HepG2 (cell line): ENCODE measurements around the gene CABP4. TPM values are rescaled to one million over a fixed set of nuclear protein-coding genes. Genes with fewer than 3 reads are reported as not detected.

ENCODE experiments used
- ARNTL ChIP-seq: sonication (generic); formaldehyde crosslinking; IDR thresholded peaks from 2 replicates; pipeline ENCODE4 v1.4.0; 2020; ENCODE audit warnings: mild to moderate bottlenecking, missing genetic modification reagents
- CCAR2 ChIP-seq: fragments of 200-400 bp; formaldehyde crosslinking; optimal IDR thresholded peaks from 2 replicates; pipeline ENCODE3; 2018; ENCODE audit warnings: low read depth, mild to moderate bottlenecking, low read length, moderate library complexity
- HOXA3 ChIP-seq: sonication (generic); formaldehyde crosslinking; IDR thresholded peaks from 2 replicates; pipeline ENCODE4 v1.5.0; 2020; ENCODE audit warnings: missing genetic modification reagents
- NBN ChIP-seq: fragments of 450-650 bp; conservative IDR thresholded peaks from 2 replicates; pipeline ENCODE4 v1.6.1; 2017
- NR2F2 ChIP-seq: IDR thresholded peaks from 2 replicates; pipeline ENCODE4 v1.6.1; 2012; ENCODE audit warnings: low read depth, inconsistent platforms, borderline replicate concordance
- TMF1 ChIP-seq: sonication (generic); formaldehyde crosslinking; IDR thresholded peaks from 2 replicates; pipeline ENCODE4 v1.8.1; 2022; ENCODE audit warnings: low read depth, missing genetic modification reagents
- ZBTB3 ChIP-seq: sonication (generic); formaldehyde crosslinking; IDR thresholded peaks from 2 replicates; pipeline ENCODE4 v1.4.0; 2020; ENCODE audit warnings: low read depth, mild to moderate bottlenecking, moderate library complexity, missing genetic modification reagents, borderline replicate concordance
- ZNF138 ChIP-seq: sonication (generic); formaldehyde crosslinking; IDR thresholded peaks from 2 replicates; pipeline ENCODE4 v1.5.0; 2020; ENCODE audit warnings: mild to moderate bottlenecking, low read depth, missing genetic modification reagents
- ZNF552 ChIP-seq: sonication (generic); formaldehyde crosslinking; IDR thresholded peaks from 2 replicates; pipeline ENCODE4 v1.9.0; 2022; ENCODE audit warnings: missing genetic modification reagents, mild to moderate bottlenecking, borderline replicate concordance
- ZNF777 ChIP-seq: sonication (generic); formaldehyde crosslinking; IDR thresholded peaks from 2 replicates; pipeline ENCODE4 v1.4.0; 2020; ENCODE audit warnings: missing genetic modification reagents
- polyA plus RNA-seq, 8 experiments: library from polyadenylated mRNA; depleted of rRNA in 3 of 8; stranded (reverse) in 7 of 8; unstranded in 1 of 8; fragments of >200 nt; fragmentation: Illumina TruSeq in 4 of 8; extraction: Trizol in 4 of 8; gene quantifications; 2 replicates each; pipeline versions ENCODE4 v1.2.1 to v1.2.3, GENCODE V29; 2011 to 2016; ENCODE audit warnings: low read depth in 4 of 8, missing spikeins in 1 of 8, mixed read lengths in 1 of 8; ENCODE audit not compliant: insufficient read depth in 1 of 8
- total RNA-seq, 5 experiments: library from RNA; depleted of rRNA; stranded (reverse); fragments of >200 nt; fragmentation: Illumina TruSeq; extraction: Trizol; gene quantifications; 2 replicates each; pipeline ENCODE4 v1.2.3, GENCODE V29; 2016; ENCODE audit warnings: low read depth in 1 of 5
- TF ChIP-seq, protein P1 (sequence below): sonication (generic); formaldehyde crosslinking; IDR thresholded peaks from 2 replicates; pipeline ENCODE4 v1.5.1; 2020; ENCODE audit warnings: mild to moderate bottlenecking, missing genetic modification reagents, moderate library complexity
- TF ChIP-seq, protein P2 (sequence below): sonication (generic); formaldehyde crosslinking; IDR thresholded peaks from 2 replicates; pipeline ENCODE4 v1.4.0; 2020; ENCODE audit warnings: missing genetic modification reagents
- TF ChIP-seq, protein P3 (sequence below): sonication (generic); formaldehyde crosslinking; IDR thresholded peaks from 2 replicates; pipeline ENCODE4 v1.8.0; 2023; ENCODE audit warnings: mild to moderate bottlenecking, missing genetic modification reagents
- TF ChIP-seq, protein P4 (sequence below): fragments of 450-650 bp; IDR thresholded peaks from 2 replicates; pipeline ENCODE4 v1.6.1; 2016
- TF ChIP-seq, protein P5 (sequence below): sonication (generic); formaldehyde crosslinking; IDR thresholded peaks from 2 replicates; pipeline ENCODE4; 2020; ENCODE audit warnings: missing genetic modification reagents, mild to moderate bottlenecking, borderline replicate concordance
- TF ChIP-seq, protein P6 (sequence below): sonication (generic); formaldehyde crosslinking; IDR thresholded peaks from 2 replicates; pipeline ENCODE4 v1.8.1; 2023; ENCODE audit warnings: mild to moderate bottlenecking, missing genetic modification reagents

CABP4 gene
- total and polyA plus RNA-seq, 2 of the 13 experiments (the other 11 are each of a cell fraction or from before 2014, with no cell fraction given) = not detected

DNA sequence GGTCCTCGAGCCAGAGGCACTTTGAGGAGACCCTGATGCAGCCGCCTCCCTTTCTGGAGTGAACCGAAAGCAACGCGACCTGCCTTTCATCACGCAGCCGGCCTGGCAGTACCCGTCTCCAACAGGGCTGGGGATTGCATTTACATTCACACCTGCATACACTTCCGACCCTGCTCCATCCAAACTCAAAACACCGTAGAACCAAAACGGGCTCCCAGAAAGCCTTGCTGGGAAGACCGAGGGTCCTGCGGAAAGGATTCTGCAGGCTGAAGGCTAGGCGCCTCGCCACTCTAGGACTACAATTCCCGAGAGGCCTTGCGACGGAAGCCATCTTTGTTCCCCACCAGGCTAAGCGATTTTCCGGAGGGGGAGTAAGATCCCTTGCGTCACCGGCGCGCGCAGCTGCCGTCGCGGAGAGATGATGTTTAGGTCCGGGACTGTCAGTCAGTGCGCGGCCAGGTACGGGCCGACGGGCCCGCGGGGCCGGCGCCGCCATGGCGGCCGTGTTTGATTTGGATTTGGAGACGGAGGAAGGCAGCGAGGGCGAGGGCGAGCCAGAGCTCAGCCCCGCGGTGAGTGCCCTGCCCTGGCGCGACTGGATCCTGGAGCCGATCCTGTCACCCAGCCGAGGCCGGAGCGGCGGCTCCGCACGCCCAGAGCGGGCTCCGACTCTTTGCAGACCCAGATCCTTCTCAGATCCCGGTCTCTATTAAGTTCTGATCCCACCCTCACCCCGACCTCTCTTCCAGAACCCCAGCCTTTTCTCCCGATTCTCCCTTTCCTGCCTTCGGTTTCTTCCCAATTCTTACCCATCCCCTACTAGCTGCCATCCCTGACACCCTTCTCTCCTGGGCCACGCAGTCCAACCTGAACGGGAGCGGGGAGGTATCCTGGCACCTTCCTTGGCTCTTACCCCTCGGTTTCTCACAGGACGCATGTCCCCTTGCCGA, 26.8 kb upstream of the CABP4 start, which contains the start of gene RPS6KB2 (continued):
- TF ChIP-seq, protein P1, sequence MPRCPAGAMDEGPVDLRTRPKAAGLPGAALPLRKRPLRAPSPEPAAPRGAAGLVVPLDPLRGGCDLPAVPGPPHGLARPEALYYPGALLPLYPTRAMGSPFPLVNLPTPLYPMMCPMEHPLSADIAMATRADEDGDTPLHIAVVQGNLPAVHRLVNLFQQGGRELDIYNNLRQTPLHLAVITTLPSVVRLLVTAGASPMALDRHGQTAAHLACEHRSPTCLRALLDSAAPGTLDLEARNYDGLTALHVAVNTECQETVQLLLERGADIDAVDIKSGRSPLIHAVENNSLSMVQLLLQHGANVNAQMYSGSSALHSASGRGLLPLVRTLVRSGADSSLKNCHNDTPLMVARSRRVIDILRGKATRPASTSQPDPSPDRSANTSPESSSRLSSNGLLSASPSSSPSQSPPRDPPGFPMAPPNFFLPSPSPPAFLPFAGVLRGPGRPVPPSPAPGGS (CRISPR knock-in tag) = no peak
- TF ChIP-seq, protein P2, sequence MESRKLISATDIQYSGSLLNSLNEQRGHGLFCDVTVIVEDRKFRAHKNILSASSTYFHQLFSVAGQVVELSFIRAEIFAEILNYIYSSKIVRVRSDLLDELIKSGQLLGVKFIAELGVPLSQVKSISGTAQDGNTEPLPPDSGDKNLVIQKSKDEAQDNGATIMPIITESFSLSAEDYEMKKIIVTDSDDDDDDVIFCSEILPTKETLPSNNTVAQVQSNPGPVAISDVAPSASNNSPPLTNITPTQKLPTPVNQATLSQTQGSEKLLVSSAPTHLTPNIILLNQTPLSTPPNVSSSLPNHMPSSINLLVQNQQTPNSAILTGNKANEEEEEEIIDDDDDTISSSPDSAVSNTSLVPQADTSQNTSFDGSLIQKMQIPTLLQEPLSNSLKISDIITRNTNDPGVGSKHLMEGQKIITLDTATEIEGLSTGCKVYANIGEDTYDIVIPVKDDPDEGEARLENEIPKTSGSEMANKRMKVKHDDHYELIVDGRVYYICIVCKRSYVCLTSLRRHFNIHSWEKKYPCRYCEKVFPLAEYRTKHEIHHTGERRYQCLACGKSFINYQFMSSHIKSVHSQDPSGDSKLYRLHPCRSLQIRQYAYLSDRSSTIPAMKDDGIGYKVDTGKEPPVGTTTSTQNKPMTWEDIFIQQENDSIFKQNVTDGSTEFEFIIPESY = 0 out of 2 replicates have a peak, but pooled peaks have one; percentile 36
- TF ChIP-seq CCAR2 (no peak), HOXA3 (CRISPR knock-in tag) (peak; percentile 99), ZNF552 (CRISPR knock-in tag) (no peak), ZBTB3 (CRISPR knock-in tag) (no peak), ZNF138 (CRISPR knock-in tag) (no peak), NBN (no peak), ARNTL (CRISPR knock-in tag) (peak; percentile 74), TMF1 (CRISPR knock-in tag) (0 out of 2 replicates have a peak, but pooled peaks have one; percentile 44), NR2F2 (no peak; the same call in 1 of the 2 replicates), ZNF777 (CRISPR knock-in tag) (peak; percentile 62; the same call in 1 of the 2 replicates)
- TF ChIP-seq, protein P3, sequence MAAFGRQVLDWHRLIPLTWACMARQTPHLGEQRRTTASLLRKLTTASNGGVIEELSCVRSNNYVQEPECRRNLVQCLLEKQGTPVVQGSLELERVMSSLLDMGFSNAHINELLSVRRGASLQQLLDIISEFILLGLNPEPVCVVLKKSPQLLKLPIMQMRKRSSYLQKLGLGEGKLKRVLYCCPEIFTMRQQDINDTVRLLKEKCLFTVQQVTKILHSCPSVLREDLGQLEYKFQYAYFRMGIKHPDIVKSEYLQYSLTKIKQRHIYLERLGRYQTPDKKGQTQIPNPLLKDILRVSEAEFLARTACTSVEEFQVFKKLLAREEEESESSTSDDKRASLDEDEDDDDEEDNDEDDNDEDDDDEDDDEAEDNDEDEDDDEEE = peak; percentile 40; the same call in 1 of the 2 replicates
- TF ChIP-seq, protein P4, sequence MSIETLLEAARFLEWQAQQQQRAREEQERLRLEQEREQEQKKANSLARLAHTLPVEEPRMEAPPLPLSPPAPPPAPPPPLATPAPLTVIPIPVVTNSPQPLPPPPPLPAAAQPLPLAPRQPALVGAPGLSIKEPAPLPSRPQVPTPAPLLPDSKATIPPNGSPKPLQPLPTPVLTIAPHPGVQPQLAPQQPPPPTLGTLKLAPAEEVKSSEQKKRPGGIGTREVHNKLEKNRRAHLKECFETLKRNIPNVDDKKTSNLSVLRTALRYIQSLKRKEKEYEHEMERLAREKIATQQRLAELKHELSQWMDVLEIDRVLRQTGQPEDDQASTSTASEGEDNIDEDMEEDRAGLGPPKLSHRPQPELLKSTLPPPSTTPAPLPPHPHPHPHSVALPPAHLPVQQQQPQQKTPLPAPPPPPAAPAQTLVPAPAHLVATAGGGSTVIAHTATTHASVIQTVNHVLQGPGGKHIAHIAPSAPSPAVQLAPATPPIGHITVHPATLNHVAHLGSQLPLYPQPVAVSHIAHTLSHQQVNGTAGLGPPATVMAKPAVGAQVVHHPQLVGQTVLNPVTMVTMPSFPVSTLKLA = peak; percentile 35; the same call in 1 of the 2 replicates
- TF ChIP-seq, protein P5, sequence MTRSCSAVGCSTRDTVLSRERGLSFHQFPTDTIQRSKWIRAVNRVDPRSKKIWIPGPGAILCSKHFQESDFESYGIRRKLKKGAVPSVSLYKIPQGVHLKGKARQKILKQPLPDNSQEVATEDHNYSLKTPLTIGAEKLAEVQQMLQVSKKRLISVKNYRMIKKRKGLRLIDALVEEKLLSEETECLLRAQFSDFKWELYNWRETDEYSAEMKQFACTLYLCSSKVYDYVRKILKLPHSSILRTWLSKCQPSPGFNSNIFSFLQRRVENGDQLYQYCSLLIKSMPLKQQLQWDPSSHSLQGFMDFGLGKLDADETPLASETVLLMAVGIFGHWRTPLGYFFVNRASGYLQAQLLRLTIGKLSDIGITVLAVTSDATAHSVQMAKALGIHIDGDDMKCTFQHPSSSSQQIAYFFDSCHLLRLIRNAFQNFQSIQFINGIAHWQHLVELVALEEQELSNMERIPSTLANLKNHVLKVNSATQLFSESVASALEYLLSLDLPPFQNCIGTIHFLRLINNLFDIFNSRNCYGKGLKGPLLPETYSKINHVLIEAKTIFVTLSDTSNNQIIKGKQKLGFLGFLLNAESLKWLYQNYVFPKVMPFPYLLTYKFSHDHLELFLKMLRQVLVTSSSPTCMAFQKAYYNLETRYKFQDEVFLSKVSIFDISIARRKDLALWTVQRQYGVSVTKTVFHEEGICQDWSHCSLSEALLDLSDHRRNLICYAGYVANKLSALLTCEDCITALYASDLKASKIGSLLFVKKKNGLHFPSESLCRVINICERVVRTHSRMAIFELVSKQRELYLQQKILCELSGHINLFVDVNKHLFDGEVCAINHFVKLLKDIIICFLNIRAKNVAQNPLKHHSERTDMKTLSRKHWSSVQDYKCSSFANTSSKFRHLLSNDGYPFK (CRISPR knock-in tag) = peak; percentile 89; the same call in 1 of the 2 replicates
- TF ChIP-seq, protein P6, sequence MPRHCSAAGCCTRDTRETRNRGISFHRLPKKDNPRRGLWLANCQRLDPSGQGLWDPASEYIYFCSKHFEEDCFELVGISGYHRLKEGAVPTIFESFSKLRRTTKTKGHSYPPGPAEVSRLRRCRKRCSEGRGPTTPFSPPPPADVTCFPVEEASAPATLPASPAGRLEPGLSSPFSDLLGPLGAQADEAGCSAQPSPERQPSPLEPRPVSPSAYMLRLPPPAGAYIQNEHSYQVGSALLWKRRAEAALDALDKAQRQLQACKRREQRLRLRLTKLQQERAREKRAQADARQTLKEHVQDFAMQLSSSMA = 0 out of 2 replicates have a peak, but pooled peaks have one; percentile 47
